HG03175 (cell line): ENCODE data around the gene GAS2.

ENCODE experiments used
- ATAC-seq: cut with Tn5 transposase; IDR thresholded peaks from one replicate; pipeline ENCODE4 v1.9.1; 2021; ENCODE audit warnings: mild to moderate bottlenecking, moderate library complexity; ENCODE audit not compliant: unreplicated experiment

The GAS2 gene

GRCh38 chr11:22671751-22672150, 5.3 kb downstream of the GAS2 start:
- no peak for ATAC-seq

DNA sequence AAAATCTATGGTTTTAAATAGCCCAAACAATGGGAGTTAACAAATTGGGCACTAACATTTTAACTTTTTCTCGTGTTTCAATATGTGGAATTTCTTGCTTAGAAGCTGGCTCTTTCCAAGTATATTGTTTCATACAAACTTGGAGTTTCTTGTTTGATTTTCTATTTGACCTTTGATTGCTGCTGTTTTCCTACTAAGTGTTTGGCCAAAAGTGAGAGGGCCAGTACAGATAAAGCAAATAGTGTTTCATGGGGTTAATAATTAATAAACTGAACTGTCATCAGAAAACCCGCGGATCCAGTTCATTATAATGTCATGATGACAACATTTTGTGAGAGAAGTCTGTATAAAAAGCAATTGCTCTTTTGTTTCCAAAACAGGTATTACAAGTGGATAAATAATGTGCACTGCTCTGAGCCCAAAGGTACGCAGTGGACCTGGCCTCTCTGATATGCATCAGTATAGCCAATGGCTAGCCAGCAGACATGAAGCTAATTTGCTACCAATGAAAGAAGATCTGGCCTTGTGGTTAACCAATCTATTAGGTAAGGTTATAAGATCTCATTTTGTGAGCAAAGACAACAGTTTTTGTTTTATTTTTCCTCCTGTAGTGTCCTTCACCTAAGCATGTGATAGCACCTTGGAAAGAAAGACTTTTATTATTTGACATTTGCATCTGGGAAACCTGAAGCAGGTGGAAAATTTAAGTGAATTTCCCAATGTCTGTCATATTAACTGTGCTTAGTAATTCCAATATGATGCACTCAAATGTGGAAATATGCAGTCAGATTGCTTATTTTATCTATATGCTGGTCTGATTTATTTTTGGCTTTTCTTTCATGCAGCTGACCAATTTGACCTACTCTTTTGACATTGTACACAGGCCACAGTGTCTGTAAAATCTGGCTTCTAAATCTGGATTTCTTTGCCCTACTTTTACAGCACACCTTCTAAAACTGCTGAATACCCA, 8.3 kb downstream of the GAS2 start:
- ATAC-seq: no peak

DNA sequence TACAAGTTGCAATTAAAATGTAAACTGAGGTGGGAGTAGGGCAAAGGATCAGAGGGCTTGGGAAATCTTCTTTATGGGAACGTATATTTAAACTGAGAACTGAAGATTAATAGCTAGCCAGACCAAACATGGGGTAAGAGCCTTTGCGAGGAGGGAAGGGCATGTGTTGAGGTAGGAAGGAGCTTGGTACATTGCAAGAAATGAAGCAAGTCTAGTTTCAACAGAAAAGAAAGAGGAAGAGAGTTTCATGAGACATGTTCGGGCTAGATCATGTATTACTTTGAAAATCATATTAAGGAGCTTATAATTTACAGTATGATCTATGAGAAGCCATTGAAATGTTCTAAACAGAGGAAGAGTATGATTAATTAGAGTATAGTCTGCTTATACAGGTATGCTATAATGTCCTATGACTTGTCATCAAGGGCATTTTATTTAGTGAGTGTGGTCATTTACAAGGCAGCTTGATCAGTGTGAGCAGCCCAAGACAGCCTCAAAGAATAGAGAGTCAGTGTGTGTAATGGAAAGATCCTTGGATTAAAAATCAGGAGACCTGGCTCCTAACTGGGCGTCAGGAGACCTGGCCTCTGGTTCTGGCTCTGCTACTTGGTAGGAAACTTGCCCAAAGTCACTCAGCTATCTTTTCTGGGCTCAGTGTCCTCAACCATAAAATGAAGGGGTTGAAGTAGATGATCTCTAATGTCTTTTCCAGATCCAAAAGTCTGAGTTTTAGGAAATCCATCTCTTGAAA, 10.9 kb downstream of the GAS2 start:
- ATAC-seq: peak; percentile 35

DNA sequence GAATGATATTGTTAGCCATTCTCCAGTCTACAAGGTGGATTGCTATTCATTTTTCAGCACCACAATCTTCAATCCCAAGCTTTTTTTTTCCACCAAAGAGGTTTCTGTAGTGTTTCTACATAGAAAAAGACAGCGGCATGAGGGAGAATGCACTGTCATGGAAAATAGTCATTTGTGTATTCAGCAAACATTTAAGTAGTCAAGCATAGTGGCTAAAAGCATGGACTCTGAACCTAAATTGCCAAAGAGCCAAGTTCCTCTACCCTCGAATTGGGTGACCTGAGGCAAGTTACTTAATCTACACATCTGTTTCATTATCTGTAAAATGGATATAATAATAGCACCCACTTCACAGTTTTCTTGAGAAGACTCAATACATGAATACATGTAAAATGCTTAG, 14.2 kb downstream of the GAS2 start:
- no peak for ATAC-seq

GRCh38 chr11:22681281-22681812, 14.9 kb downstream of the GAS2 start:
- ATAC-seq: peak; percentile 77

DNA sequence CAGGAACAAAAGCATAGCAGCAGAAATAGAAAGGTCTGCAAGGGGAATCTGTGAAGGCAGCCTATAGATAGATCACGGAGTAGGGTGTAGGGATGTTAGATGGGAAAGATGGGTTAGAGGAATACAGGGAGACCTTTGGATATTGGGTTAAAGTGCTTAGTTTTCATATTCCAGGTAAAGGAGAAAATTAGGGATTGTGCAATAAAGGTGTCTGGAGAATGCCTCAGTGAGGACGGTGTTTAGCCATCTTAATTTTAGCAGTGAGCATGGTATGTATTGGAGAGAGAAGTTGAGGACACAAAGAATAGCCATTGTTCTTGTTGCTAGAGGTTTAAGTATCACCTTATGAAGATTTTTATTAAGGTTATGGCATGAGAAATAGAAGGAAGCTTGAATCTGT, 17.7 kb downstream of the GAS2 start:
- ATAC-seq: no peak

- ATAC-seq: no peak
Measured at GRCh38 chr11:22685111-22685510, 18.7 kb downstream of the GAS2 start.

GRCh38 chr11:22688914-22689313, 22.5 kb downstream of the GAS2 start:
- no peak for ATAC-seq

GRCh38 chr11:22690257-22690656, 23.8 kb downstream of the GAS2 start:
- ATAC-seq: no peak

- no peak for ATAC-seq
Measured at GRCh38 chr11:22690871-22691270, 24.5 kb downstream of the GAS2 start.

DNA sequence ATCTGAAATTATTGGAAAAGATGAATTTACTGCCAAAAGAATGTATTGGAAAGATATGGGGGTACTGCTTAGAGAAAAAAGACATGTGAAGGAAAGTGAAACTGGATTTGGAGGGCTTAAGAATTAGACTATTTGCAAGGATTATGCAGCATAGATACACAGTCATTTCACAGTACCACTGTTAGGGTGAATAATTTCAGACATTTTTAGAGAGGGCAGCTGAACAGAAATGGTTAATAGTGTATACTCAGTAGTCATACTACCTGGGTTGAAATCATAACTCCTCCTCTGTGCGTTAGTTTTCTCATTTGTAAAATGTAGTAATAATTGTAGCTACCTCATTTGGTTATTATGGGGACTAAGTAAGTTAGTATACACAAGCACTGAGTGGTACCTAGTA, 33.0 kb downstream of the GAS2 start:
- peak; percentile 78 for ATAC-seq

- ATAC-seq: no peak
Measured at GRCh38 chr11:22702031-22702430, 35.6 kb downstream of the GAS2 start.

DNA sequence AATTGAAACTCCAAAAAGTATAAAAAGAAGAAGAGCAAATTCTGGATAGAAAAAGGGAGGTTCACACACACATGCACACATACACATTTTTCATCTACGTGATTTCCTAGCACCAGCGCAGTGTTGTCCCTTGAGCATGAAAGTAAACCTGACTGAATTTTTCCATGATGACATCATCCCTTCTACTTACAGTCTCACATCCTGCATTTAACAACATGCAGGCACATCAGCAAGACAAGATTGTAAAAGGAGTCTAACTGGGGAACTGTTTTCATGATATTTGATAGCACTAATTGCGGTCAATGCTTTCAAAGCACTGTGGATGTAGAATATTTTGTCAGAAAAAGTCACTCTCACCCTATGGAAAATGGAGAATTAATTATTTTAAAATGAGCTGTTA, 36.6 kb downstream of the GAS2 start:
- peak; percentile 50 for ATAC-seq

DNA sequence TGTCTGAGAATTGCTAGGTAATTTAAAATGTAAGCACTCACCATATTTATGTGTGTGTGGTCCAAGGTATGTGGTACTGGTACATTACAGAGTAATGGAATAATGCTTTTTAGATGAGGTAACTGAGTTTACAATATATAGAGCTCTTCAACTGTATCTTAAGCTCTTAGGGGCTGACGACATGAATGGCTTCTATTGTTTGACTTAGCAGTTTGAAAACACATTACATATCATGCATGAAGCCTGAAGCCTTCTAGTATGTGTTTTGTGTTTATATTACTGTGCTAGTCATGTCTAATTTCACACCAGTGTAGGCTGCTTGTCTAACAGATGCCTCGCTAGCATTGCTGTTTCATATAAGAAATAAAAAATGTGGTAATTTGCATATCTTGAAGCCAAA, 37.2 kb downstream of the GAS2 start:
- ATAC-seq: no peak

- no peak for ATAC-seq
Measured at GRCh38 chr11:22707119-22707899, 40.9 kb downstream of the GAS2 start.

- ATAC-seq: no peak
Measured at GRCh38 chr11:22711071-22711770, 44.8 kb downstream of the GAS2 start.

GRCh38 chr11:22711880-22712279, 45.5 kb downstream of the GAS2 start:
- no peak for ATAC-seq

DNA sequence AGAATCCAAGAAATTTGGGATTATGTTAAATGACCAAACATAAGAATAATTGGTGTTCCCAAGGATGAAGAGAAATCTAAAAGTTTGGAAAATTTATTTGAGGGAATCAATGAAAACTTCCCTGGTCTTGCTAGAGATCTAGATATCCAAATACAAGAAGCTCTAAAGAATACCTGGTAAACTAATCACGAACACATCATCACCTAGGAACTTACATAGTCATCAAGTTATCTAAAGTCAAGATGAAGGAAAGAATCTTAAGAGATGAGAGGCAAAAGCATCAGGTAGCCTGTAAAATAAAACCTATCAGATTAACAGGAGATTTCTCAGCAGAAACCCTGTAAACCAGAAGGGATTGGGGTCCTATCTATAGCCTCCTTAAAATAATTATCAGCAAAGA, 46.9 kb downstream of the GAS2 start:
- ATAC-seq: no peak

- no peak for ATAC-seq
Measured at GRCh38 chr11:22715971-22716370, 49.6 kb downstream of the GAS2 start.

- ATAC-seq: no peak
Measured at GRCh38 chr11:22720457-22720856, 54.0 kb downstream of the GAS2 start.
